Glomerular visceral epithelial cell (primary cell): ENCODE data around the gene DHRSX.
"Not testable (repeated sequence)": the region's sequence is repeated elsewhere in the genome, so short reads cannot be mapped to it uniquely, and the experiment has no call there.

Source experiments
- DNase-seq: peaks from one replicate; pipeline ENCODE4 v3.0.0-alpha.2; 2016; ENCODE audit errors: extremely low spot score

Gene DHRSX

GRCh38 chrX:2474963-2475726 lies 25.6 kb downstream of the DHRSX start:
- no peak for DNase-seq

GRCh38 chrX:2474280-2474962 lies 26.4 kb downstream of the DHRSX start:
- no peak for DNase-seq

DNA sequence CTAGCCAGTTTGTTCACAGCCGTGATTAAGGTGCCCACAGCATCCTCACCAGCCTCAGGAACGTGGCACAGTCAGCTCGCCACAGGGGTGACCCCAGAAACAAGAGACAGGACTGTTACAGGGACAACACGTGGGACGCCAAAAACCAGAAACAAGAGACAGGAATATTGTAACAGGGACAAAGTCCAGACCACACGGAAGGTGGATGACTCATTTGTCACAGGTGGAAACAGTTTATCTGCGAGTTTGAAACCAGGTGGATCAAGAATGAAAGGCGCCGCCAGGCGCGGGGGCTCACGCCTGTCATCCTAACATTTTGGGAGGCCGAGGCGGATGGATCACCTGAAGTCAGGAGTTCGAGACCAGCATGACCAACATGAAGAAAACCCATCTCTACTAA lies 27.7 kb downstream of the DHRSX start:
- DNase-seq = not testable (repeated sequence)

DNA sequence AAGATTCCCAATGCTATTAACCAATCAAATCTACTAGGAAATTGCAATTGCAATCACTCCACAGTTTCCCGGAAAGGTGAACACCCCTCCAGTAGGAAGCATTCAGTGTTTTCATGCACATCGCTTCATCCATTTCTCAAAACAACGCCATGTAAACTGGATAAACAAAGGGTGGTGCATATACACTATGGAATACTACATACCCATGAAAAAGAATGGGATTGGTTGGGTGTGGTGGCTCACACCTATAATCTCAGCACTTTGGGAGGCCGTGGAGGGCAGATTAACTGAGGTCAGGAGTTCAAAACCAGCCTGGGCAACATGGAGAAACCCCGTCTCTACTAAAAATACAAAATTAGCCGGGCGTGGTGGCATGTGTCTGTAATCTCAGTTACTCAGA lies 29.1 kb downstream of the DHRSX start:
- no peak for DNase-seq

- DNase-seq = not testable (repeated sequence)
These were observed 29.6 kb downstream of the DHRSX start for GRCh38 chrX:2471126-2471525.

DNA sequence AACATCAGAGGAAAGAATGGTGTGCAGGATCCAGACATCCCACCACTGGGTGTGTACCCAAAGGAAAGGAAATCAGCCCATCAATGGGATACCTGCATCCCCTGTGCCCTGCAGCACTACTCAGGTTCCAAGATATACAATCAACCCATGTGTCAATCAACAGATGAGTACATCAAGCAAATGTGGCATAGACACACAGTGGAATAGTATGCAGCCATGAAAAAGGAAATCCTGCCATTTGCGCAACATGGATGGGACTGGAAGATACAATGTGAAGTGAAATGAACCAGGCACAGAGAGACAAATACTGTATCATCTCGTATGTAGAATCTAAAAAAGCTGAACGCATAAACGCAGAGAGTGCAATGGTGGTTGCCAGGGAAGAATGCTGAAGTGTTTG lies 30.9 kb downstream of the DHRSX start:
- not testable (repeated sequence) for DNase-seq

DNA sequence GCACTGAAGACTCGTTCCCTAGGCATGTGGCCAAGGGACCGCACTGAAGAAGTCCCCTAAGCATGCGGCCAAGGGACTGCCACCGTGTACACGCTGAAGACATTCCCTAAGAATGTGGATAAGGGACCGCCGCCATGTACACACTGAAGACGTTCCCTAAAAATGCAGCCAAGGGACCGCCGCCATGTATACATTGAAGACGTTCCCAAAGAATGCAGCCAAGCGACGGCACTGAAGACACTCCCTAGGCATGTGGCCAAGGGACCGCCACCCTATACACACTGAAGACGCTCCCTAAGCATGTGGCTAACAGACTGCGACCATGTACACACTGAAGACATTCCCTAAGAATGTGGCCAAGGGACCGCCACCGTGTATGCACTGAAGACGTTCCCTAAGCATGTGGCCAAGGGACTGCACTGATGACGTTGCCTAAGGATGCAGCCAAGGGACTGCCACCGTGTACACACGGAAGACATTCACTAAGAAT lies 31.5 kb downstream of the DHRSX start:
- no peak for DNase-seq

GRCh38 chrX:2468261-2469195 lies 32.2 kb downstream of the DHRSX start:
- no peak for DNase-seq

DNA sequence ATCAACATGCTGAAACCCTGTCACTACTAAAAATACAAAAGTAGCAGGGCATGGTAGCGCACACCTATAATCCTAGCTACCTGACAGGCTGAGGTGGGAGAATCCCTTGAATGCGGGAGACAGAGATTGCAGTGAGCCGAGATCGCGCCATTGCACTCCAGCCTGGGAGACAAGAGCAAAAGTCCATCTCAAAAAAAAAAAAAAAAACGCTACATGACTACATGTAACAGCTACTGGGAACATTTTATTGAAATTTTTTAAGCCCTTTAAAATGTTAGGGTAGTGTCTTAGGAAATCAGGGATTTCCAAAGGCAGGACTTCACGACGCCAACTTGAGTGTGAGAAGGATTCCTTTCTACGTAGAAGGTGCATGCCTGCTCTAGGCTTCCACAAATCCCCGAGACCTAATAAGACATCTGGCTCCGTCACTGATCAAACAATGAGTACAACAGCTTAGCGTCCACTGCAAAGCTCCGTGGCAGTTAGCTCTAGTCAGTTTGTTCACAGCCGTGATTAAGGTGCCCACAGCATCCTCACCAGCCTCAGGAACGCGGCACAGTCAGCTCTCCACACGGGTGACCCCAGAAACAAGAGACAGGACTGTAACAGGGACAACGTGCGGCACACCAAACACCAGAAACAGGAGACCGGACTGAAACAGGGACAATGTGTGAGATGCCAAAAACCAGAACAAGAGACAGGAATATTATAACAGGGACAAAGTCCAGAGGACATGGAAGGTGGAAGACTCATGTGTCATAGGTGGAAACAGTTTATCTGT lies 33.7 kb downstream of the DHRSX start:
- no peak for DNase-seq

GRCh38 chrX:2464677-2465166 lies 36.1 kb downstream of the DHRSX start:
- no peak for DNase-seq

DNA sequence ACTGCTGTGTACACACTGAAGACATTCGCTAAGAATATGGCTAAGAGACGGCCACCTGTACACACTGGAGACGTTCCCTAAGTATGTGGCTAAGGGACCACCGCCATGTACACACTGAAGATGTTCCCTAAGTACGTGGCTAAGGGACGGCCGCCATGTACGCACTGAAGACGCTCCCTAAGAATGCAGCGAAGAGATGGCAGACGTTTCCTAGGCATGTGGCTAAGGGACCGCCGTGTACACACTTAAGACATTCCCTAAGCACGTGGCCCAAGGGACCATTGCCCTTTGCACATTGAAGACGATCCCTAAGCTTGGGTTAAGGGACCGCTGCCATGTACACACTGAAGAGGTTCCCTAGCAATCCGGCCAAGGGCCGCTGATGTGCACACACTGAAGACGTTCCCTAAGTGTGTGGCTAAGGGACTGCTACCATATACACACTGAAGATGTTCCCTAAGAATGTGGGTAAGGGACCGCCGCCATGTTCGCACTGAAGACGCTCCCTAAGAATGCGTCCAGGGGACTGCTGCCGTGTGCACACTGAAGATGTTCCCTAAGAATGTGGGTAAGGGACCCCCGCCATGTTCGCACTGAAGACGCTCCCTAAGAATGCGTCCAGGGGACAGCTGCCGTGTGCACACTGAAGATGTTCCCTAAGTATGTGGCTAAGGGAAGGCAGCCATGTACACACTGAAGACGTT lies 36.7 kb downstream of the DHRSX start:
- no peak for DNase-seq

DNA sequence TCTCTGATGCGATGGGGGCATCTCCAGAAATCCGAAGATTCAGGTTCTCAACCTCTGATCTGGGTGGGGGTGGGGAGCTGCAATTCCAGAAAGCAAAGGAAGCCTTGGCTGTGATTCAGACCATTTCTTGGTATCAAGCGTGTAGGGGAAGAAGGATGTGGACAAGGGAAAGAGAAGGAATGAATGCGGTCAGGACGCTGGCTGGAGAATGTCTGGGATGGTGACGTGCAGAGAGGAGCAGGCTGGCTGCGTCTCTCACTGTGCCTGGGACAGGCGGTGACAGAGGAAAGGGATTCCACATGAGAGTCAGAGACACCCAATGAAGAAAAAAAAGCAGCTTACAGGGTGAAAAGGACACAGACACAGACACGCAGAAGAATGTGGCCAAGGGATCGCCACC lies 37.3 kb downstream of the DHRSX start:
- DNase-seq = not testable (repeated sequence)

- no peak for DNase-seq
These were observed 38.0 kb downstream of the DHRSX start for GRCh38 chrX:2462780-2463179.

DNA sequence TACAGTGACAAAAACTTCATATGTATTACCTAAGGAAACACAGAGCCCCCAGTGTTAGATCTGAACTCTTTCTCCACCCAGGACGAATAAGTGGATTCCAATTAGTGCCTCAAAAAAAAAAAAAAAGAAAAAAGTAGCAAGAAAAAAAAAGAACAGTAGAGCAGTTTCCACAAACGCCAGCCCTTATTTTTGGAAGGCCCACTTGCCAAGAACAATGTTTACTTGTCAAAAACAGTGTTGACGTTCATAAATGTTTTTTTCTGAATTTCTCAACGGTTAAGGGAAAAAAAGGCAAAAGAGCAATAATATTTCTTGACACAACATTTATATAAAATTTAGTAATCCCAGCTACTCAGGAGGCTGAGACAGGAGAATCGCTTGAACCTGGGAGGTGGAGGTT lies 38.7 kb downstream of the DHRSX start:
- DNase-seq = no peak

GRCh38 chrX:2461711-2462016 lies 39.1 kb downstream of the DHRSX start:
- DNase-seq = no peak

GRCh38 chrX:2460821-2461710 lies 39.7 kb downstream of the DHRSX start:
- not testable (repeated sequence) for DNase-seq

GRCh38 chrX:2460048-2460447 lies 40.7 kb downstream of the DHRSX start:
- not testable (repeated sequence) for DNase-seq

GRCh38 chrX:2458309-2458708 lies 42.5 kb downstream of the DHRSX start:
- DNase-seq = no peak

GRCh38 chrX:2457289-2458133 lies 43.3 kb downstream of the DHRSX start:
- DNase-seq = no peak
